GM23338 (cell line): ENCODE measurements around the gene RSPRY1. TPM values are rescaled to one million over a fixed set of nuclear protein-coding genes. Genes with fewer than 3 reads are reported as not detected.

Source experiments
- ATAC-seq: fragments of 200-7000 bp; cut with Tn5 transposase; 3 replicates; pipeline ENCODE4 v1.9.1; 2020
- DNase-seq: peaks from one replicate; pipeline ENCODE4 v3.0.0-alpha.2; 2015; ENCODE audit warnings: low spot score
- H2AFZ ChIP-seq: fragments of 200-600 bp; sonication (generic); 2 replicates; pipeline ENCODE4 v1.8.0; 2016; ENCODE audit warnings: antibody characterized with exemption, mild to moderate bottlenecking, moderate library complexity
- H3F3A ChIP-seq: fragments of 200-600 bp; sonication (generic); replicated peaks from 2 replicates; pipeline ENCODE4 v1.8.0; 2017; ENCODE audit warnings: antibody characterized with exemption, mixed run types, low read depth
- H3K27ac ChIP-seq: fragments of 200-600 bp; sonication (generic); 2 replicates; pipeline ENCODE4 v1.6.1; 2016; ENCODE audit warnings: low read depth
- H3K27me3 ChIP-seq: fragments of 200-600 bp; sonication (generic); 2 replicates; pipeline ENCODE4 v1.8.0; 2016; ENCODE audit warnings: mild to moderate bottlenecking, mixed run types, moderate library complexity; ENCODE audit not compliant: insufficient read depth
- H3K36me3 ChIP-seq: fragments of 200-600 bp; sonication (generic); 2 replicates; pipeline ENCODE4 v1.8.0; 2016; ENCODE audit warnings: mild to moderate bottlenecking; ENCODE audit not compliant: insufficient read depth
- H3K4me1 ChIP-seq: fragments of 200-600 bp; sonication (generic); 2 replicates; pipeline ENCODE4 v1.8.0; 2016; ENCODE audit warnings: mild to moderate bottlenecking, moderate library complexity; ENCODE audit not compliant: insufficient read depth
- H3K4me2 ChIP-seq: fragments of 200-600 bp; sonication (generic); 2 replicates; pipeline ENCODE4 v1.7.1; 2017; ENCODE audit warnings: mixed run types
- H3K4me3 ChIP-seq: fragments of 200-600 bp; sonication (generic); 2 replicates; pipeline ENCODE4 v1.6.1; 2016; ENCODE audit warnings: mixed run types
- H3K79me2 ChIP-seq: fragments of 200-600 bp; sonication (generic); replicated peaks from 2 replicates; pipeline ENCODE4 v1.8.0; 2017; ENCODE audit warnings: mild to moderate bottlenecking; ENCODE audit not compliant: insufficient read depth
- H3K9me2 ChIP-seq: fragments of 200-600 bp; sonication (generic); 2 replicates; pipeline ENCODE4 v1.8.0; 2017; ENCODE audit not compliant: insufficient read depth
- H4K20me1 ChIP-seq: fragments of 200-600 bp; sonication (generic); replicated peaks from 2 replicates; pipeline ENCODE4 v1.8.0; 2017; ENCODE audit warnings: mild to moderate bottlenecking; ENCODE audit not compliant: insufficient read depth
- H3K27ac Mint-ChIP-seq: 2 replicates; pipeline ENCODE4 v1.8.0; 2020; ENCODE audit warnings: inconsistent platforms, mild to moderate bottlenecking, moderate library complexity, mixed read lengths
- H3K27me3 Mint-ChIP-seq: 3 replicates; pipeline ENCODE4 v1.8.0; 2022; ENCODE audit warnings: low read depth, mild to moderate bottlenecking, moderate library complexity, mixed read lengths, inconsistent platforms; ENCODE audit not compliant: insufficient read depth, poor library complexity
- H3K36me3 Mint-ChIP-seq: 3 replicates; pipeline ENCODE4 v1.8.0; 2021; ENCODE audit warnings: low read depth, mild to moderate bottlenecking, inconsistent platforms, moderate library complexity, mixed read lengths
- H3K4me1 Mint-ChIP-seq: 3 replicates; pipeline ENCODE4 v1.8.0; 2020; ENCODE audit warnings: mild to moderate bottlenecking, inconsistent platforms, mixed read lengths
- H3K4me3 Mint-ChIP-seq: 3 replicates; pipeline ENCODE4 v1.8.0; 2021; ENCODE audit warnings: moderate library complexity, mild to moderate bottlenecking, inconsistent platforms, mixed read lengths
- H3K9me3 Mint-ChIP-seq: 3 replicates; pipeline ENCODE4 v1.8.0; 2020; ENCODE audit warnings: moderate library complexity, mild to moderate bottlenecking, inconsistent platforms, mixed read lengths
- CREB1 ChIP-seq: fragments of 250-450 bp; sonication (Bioruptor Pico); IDR thresholded peaks from 2 replicates; pipeline ENCODE4 v1.5.0; 2020; ENCODE audit warnings: low read depth, mild to moderate bottlenecking, moderate library complexity
- EZH2 ChIP-seq: fragments of 200-600 bp; sonication (generic); IDR thresholded peaks from one replicate; pipeline ENCODE4 v1.8.0; 2017; ENCODE audit warnings: antibody characterized with exemption, mild to moderate bottlenecking, low read depth; ENCODE audit not compliant: unreplicated experiment
- EZH2phosphoT487 ChIP-seq: fragments of 200-600 bp; sonication (generic); IDR thresholded peaks from one replicate; pipeline ENCODE4 v1.8.1; 2018; ENCODE audit warnings: antibody characterized with exemption; ENCODE audit not compliant: unreplicated experiment
- JUNB ChIP-seq: IDR thresholded peaks from one replicate; pipeline ENCODE4 v1.6.1; 2016; ENCODE audit warnings: antibody characterized with exemption; ENCODE audit not compliant: unreplicated experiment
- NANOG ChIP-seq: IDR thresholded peaks from 2 replicates; pipeline ENCODE4 v1.6.1; 2016; ENCODE audit warnings: antibody characterized with exemption, borderline replicate concordance
- POLR2AphosphoS5 ChIP-seq: IDR thresholded peaks from 2 replicates; pipeline ENCODE4 v1.6.1; 2016; ENCODE audit warnings: antibody characterized with exemption, low read depth
- STAT1 ChIP-seq: IDR thresholded peaks from one replicate; pipeline ENCODE4 v1.6.1; 2016; ENCODE audit warnings: antibody characterized with exemption; ENCODE audit not compliant: unreplicated experiment
- ZNF114 ChIP-seq: fragments of 250-450 bp; sonication (Bioruptor Pico); IDR thresholded peaks from 2 replicates; pipeline ENCODE4 v1.5.0; 2020; ENCODE audit warnings: mild to moderate bottlenecking, moderate library complexity
- ZNF331 ChIP-seq: fragments of 250-450 bp; sonication (Bioruptor Pico); IDR thresholded peaks from 2 replicates; pipeline ENCODE4 v1.5.0; 2020; ENCODE audit warnings: low read depth, mild to moderate bottlenecking, moderate library complexity
- polyA plus RNA-seq: library from polyadenylated mRNA; unstranded; fragments of >200 nt; fragmentation: Nextera tagmentation; extraction: Ambion mirVana; gene quantifications from 2 replicates; pipeline ENCODE4 v1.2.1, GENCODE V29; 2016
- total RNA-seq: library from RNA; depleted of rRNA; stranded (reverse); fragments of >200 nt; shearing (Covaris generic); gene quantifications from 2 replicates; pipeline ENCODE4 v1.2.3, GENCODE V29; 2014
- TF ChIP-seq, protein P1 (sequence below): IDR thresholded peaks from 2 replicates; pipeline ENCODE4 v1.6.1; 2016; ENCODE audit warnings: antibody characterized with exemption
- TF ChIP-seq, protein P2 (sequence below): IDR thresholded peaks from one replicate; pipeline ENCODE4 v1.6.1; 2018; ENCODE audit warnings: antibody characterized with exemption; ENCODE audit not compliant: unreplicated experiment
- TF ChIP-seq, protein P3 (sequence below), 2 experiments: fragments of 200-600 bp in 1 of 2; sonication (generic) in 1 of 2; conservative IDR thresholded peaks; 2 replicates each; pipeline versions ENCODE4 v1.5.1 to v1.6.1; 2016 to 2017; ENCODE audit warnings: antibody characterized with exemption in 2 of 2, low read depth in 2 of 2, mild to moderate bottlenecking in 2 of 2, moderate library complexity in 1 of 2

Gene RSPRY1
- total and polyA plus RNA-seq, 2 experiments from 2014 or later, result 25.8 to 35.9 TPM

DNA sequence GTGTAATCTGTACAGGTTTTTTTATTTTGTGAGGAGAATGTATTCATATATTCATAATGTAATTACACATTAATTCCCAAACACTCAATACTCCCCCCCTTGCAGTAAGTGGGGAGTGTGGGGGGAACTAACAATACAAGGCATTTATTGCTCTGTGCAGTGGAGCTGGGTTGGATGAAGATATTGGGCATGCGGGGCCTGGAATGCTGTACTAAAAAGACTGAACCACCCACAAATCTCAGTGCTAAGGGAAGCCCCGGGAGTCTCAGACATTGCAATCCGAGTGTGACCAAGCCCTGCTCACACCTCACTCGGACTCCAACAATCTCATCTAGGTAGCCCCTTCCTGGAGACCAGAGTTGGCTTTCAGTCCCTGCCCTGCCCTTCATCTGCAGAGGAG is 92.4 kb downstream of the RSPRY1 start (continued):
- TF ChIP-seq, protein P1, sequence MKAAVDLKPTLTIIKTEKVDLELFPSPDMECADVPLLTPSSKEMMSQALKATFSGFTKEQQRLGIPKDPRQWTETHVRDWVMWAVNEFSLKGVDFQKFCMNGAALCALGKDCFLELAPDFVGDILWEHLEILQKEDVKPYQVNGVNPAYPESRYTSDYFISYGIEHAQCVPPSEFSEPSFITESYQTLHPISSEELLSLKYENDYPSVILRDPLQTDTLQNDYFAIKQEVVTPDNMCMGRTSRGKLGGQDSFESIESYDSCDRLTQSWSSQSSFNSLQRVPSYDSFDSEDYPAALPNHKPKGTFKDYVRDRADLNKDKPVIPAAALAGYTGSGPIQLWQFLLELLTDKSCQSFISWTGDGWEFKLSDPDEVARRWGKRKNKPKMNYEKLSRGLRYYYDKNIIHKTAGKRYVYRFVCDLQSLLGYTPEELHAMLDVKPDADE, result no peak
- no peak for TF ChIP-seq POLR2AphosphoS5
- TF ChIP-seq, protein P2, sequence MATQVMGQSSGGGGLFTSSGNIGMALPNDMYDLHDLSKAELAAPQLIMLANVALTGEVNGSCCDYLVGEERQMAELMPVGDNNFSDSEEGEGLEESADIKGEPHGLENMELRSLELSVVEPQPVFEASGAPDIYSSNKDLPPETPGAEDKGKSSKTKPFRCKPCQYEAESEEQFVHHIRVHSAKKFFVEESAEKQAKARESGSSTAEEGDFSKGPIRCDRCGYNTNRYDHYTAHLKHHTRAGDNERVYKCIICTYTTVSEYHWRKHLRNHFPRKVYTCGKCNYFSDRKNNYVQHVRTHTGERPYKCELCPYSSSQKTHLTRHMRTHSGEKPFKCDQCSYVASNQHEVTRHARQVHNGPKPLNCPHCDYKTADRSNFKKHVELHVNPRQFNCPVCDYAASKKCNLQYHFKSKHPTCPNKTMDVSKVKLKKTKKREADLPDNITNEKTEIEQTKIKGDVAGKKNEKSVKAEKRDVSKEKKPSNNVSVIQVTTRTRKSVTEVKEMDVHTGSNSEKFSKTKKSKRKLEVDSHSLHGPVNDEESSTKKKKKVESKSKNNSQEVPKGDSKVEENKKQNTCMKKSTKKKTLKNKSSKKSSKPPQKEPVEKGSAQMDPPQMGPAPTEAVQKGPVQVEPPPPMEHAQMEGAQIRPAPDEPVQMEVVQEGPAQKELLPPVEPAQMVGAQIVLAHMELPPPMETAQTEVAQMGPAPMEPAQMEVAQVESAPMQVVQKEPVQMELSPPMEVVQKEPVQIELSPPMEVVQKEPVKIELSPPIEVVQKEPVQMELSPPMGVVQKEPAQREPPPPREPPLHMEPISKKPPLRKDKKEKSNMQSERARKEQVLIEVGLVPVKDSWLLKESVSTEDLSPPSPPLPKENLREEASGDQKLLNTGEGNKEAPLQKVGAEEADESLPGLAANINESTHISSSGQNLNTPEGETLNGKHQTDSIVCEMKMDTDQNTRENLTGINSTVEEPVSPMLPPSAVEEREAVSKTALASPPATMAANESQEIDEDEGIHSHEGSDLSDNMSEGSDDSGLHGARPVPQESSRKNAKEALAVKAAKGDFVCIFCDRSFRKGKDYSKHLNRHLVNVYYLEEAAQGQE, result no peak
- TF ChIP-seq EZH2phosphoT487, result no peak
- TF ChIP-seq STAT1, result no peak

DNA sequence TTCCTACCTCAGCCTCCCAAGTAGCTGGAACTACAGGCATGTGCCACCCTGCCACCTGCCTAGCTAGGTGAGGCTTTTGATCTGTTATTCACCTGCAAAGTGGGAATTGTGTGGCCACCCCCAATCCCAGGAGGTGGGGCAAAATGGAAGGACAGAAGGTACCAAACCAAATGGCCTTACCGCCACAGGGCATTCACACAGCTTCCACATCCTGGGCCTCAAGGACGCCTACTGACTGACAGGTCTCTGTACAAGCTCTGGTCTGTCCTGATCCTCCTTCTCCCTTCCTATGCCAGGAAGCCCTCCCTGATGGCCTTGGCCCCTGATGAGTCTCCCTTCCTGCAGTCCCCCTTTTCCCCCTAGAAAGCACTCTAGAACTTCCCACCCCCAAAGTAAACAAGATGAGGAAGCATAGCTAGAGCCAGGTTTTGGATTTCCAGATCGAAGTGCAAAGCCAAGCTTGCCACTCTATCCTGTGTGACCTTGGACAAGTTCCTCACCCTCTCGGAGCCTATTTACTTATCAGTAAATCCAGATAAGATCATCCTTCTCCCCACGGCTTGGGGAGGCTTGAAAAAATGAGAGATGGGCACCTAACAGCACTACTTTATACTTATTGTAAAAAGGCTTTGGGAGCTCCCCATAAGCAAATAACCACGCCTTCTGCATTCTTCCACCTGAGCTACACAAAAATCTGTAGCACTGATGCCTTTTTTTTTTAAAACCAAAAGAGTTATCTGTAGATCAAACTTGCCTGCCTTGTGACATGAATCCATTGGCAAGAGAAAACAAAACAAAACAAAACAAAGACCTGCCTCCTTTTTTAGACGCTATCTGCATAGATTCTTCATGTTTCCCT is 93.9 kb downstream of the RSPRY1 start:
- peaks cover 29% of the 10 kb centered on the region for H3K27me3 ChIP-seq
- no peaks in the 10 kb centered on the region for H3K4me1 ChIP-seq
- Mint-ChIP-seq H3K36me3 (no peaks in the 10 kb centered on the region), H3K27me3 (peaks cover 25% of the 10 kb centered on the region), H3K9me3 (peaks cover 3% of the 10 kb centered on the region; the same call in 1 of the 3 replicates), H3K27ac (no peak overlapping the region), H3K4me3 (no peak overlapping the region), H3K4me1 (peaks cover 12% of the 10 kb centered on the region; the same call in 2 of the 3 replicates)
- no peaks in the 10 kb centered on the region for H4K20me1 ChIP-seq
- no peak overlapping the region for H3K4me3 ChIP-seq
- DNase-seq, result no peak
- H3F3A ChIP-seq, result no peaks in the 10 kb centered on the region
- H3K36me3 ChIP-seq, result no peaks in the 10 kb centered on the region
- ATAC-seq, result no peak
- H3K4me2 ChIP-seq, result no peak overlapping the region
- H2AFZ ChIP-seq, result no peak overlapping the region
- H3K79me2 ChIP-seq, result no peaks in the 10 kb centered on the region
- no peak overlapping the region for H3K27ac ChIP-seq
- no peaks in the 10 kb centered on the region for H3K9me2 ChIP-seq
- TF ChIP-seq NANOG (no peak), EZH2 (no peak), POLR2AphosphoS5 (no peak), STAT1 (no peak), JUNB (no peak), ZNF331 (CRISPR knock-in tag) (no peak), ZNF114 (CRISPR knock-in tag) (no peak), EZH2phosphoT487 (no peak), CREB1 (no peak)
- TF ChIP-seq, protein P3, sequence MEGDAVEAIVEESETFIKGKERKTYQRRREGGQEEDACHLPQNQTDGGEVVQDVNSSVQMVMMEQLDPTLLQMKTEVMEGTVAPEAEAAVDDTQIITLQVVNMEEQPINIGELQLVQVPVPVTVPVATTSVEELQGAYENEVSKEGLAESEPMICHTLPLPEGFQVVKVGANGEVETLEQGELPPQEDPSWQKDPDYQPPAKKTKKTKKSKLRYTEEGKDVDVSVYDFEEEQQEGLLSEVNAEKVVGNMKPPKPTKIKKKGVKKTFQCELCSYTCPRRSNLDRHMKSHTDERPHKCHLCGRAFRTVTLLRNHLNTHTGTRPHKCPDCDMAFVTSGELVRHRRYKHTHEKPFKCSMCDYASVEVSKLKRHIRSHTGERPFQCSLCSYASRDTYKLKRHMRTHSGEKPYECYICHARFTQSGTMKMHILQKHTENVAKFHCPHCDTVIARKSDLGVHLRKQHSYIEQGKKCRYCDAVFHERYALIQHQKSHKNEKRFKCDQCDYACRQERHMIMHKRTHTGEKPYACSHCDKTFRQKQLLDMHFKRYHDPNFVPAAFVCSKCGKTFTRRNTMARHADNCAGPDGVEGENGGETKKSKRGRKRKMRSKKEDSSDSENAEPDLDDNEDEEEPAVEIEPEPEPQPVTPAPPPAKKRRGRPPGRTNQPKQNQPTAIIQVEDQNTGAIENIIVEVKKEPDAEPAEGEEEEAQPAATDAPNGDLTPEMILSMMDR (conservative IDR thresholded peaks at IDR 0.05; ENCODE audit: low read depth in 2 of 2), result no peak
- TF ChIP-seq, protein P1, result no peak
- TF ChIP-seq, protein P2, result no peak
